KOPT-K1 (cell line): ENCODE measurements around the gene KCNJ9.

Experiments used
- H3K27ac ChIP-seq: fragments of 200-600 bp; sonication (generic); 2 replicates; pipeline ENCODE4 v1.5.1; 2016; ENCODE audit warnings: antibody characterized with exemption, mild to moderate bottlenecking, low read depth, low read length; ENCODE audit not compliant: poor library complexity, severe bottlenecking
- H3K36me3 ChIP-seq: fragments of 200-600 bp; sonication (generic); 2 replicates; pipeline ENCODE4 v1.5.1; 2017; ENCODE audit warnings: antibody characterized with exemption, mild to moderate bottlenecking, low read length, moderate library complexity; ENCODE audit not compliant: insufficient read depth
- H3K9me3 ChIP-seq: fragments of 200-600 bp; sonication (generic); 2 replicates; pipeline ENCODE4 v1.5.1; 2017; ENCODE audit warnings: antibody characterized with exemption, low read length, mild to moderate bottlenecking; ENCODE audit not compliant: insufficient read depth, poor library complexity, severe bottlenecking

Gene KCNJ9

DNA sequence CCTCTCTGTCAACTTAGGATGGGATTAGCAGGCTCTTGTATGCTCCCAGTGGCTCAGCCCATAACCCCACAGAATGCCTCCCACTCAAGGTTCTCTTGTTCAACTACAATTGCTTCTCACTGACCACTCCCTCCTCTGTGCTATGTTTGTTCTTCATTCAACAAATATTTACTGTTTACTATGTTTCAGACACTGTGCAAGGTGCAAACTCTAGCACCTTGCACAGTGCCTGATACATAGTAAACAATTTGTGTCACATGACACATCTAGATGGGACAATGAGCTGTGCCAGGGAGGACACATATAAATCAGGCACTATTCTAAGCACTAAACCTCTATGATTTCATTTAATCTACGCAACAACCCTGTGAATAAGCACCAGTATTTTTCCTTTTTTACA lies 49.6 kb downstream of the KCNJ9 start:
- no peak overlapping the region for H3K27ac ChIP-seq
- no peaks in the 10 kb centered on the region for H3K9me3 ChIP-seq
- H3K36me3 ChIP-seq, result no peaks in the 10 kb centered on the region

- Histone ChIP-seq H3K36me3 (no peaks in the 10 kb centered on the region), H3K27ac (no peak overlapping the region), H3K9me3 (no peaks in the 10 kb centered on the region)
These were observed 50.6 kb downstream of the KCNJ9 start for GRCh38 chr1:160131803-160132565.

GRCh38 chr1:160133990-160134770 lies 52.8 kb downstream of the KCNJ9 start:
- Histone ChIP-seq H3K36me3 (no peaks in the 10 kb centered on the region), H3K27ac (no peak overlapping the region), H3K9me3 (no peaks in the 10 kb centered on the region)

GRCh38 chr1:160134791-160135572 lies 53.6 kb downstream of the KCNJ9 start:
- no peak overlapping the region for H3K27ac ChIP-seq
- no peaks in the 10 kb centered on the region for H3K9me3 ChIP-seq
- H3K36me3 ChIP-seq, result no peaks in the 10 kb centered on the region

DNA sequence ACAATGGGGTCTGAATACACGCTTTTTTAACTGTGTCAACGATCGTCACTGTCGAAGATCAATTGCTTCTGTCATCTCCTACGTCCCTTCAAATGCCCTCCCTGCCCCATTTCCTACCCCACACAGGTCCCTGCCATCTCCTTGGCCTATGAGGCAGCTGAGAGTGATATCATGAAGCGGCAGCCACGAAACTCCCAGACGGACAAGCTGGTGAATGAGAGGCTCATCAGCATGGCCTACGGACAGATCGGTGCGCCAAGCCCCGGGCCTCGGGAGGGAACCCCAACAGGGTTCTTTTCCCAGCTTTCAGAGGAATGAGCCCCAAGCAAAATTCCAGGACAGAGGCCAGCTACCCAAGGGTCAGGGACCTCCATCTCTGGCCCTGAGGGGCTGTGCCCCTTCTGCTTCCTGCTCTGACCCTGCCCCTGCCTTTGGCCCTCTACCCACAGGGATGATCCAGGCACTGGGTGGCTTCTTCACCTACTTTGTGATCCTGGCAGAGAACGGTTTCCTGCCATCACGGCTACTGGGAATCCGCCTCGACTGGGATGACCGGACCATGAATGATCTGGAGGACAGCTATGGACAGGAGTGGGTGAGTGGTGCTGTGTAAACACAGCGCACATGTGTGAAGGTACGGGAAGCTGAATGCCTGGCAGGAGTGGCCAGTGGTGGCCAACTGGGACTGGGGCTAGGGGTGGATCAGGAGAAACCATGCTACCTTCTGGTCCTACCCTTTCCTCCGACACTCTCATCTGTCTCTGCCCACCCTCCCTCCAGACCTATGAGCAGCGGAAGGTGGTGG lies 55.0 kb downstream of the KCNJ9 start:
- no peaks in the 10 kb centered on the region for H3K9me3 ChIP-seq
- H3K27ac ChIP-seq, result no peak overlapping the region
- H3K36me3 ChIP-seq, result no peaks in the 10 kb centered on the region

DNA sequence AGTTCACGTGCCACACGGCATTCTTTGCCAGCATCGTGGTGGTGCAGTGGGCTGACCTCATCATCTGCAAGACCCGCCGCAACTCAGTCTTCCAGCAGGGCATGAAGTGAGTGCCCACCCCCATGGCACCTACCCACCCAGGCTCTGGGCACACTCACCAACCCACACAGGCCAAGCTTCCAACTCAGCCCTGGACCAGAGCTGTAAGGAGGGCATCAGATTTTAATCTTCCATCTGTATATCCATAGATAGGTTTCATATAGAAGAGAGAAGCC lies 55.5 kb downstream of the KCNJ9 start:
- no peak overlapping the region for H3K27ac ChIP-seq
- no peaks in the 10 kb centered on the region for H3K9me3 ChIP-seq
- no peaks in the 10 kb centered on the region for H3K36me3 ChIP-seq

- Histone ChIP-seq H3K27ac (no peak overlapping the region), H3K9me3 (no peaks in the 10 kb centered on the region), H3K36me3 (no peaks in the 10 kb centered on the region)
These were observed 56.0 kb downstream of the KCNJ9 start for GRCh38 chr1:160137216-160137862.

DNA sequence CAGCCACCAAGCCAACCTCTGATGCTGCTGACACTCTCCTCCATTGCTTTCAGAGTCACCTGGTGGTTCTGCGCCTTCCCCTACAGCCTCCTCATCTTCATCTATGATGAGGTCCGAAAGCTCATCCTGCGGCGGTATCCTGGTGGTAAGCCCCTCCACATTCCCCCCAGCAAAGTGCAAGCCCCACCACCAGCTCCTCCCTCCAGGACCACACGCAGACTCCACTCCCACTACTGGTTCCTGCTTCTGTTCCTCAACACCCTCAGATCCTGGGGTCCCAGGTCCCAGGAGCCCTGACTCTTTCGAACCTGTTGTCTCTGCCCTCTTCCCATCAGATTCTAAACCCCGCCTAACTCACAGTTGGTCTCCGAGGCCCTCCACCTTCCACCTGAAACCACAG lies 58.5 kb downstream of the KCNJ9 start:
- Histone ChIP-seq H3K36me3 (no peaks in the 10 kb centered on the region), H3K9me3 (no peaks in the 10 kb centered on the region), H3K27ac (no peak overlapping the region)
